Neural cell (in vitro differentiated cells): ENCODE data around the gene HDAC3. TPM values are rescaled to one million over a fixed set of nuclear protein-coding genes. Genes with fewer than 3 reads are reported as not detected.

Source experiments
- H2AFZ ChIP-seq: fragments of 200-600, 300-800 bp; sonication (generic), shearing (Covaris generic); 2 replicates; pipeline ENCODE4 v1.6.0; 2014; ENCODE audit warnings: low read depth, mild to moderate bottlenecking, antibody characterized with exemption, low read length, moderate library complexity
- H3F3A ChIP-seq: fragments of 200-600 bp; shearing (Covaris generic); 2 replicates; pipeline ENCODE4 v1.6.1; 2016; ENCODE audit warnings: mild to moderate bottlenecking, moderate library complexity, mixed read lengths, antibody characterized with exemption, low read length; ENCODE audit not compliant: insufficient read depth, poor library complexity, severe bottlenecking
- H3K27ac ChIP-seq: fragments of 200-600, 300-800 bp; sonication (generic), shearing (Covaris generic); 2 replicates; pipeline ENCODE4 v1.5.1; 2014; ENCODE audit warnings: mild to moderate bottlenecking, low read length, moderate library complexity
- H3K27me3 ChIP-seq: fragments of 300-800, 200-600 bp; sonication (generic), shearing (Covaris generic); 2 replicates; pipeline ENCODE4 v1.6.0; 2014; ENCODE audit warnings: mild to moderate bottlenecking, low read depth, low read length, moderate library complexity; ENCODE audit not compliant: insufficient read depth
- H3K36me3 ChIP-seq: fragments of 300-800, 200-600 bp; sonication (generic), shearing (Covaris generic); 2 replicates; pipeline ENCODE4 v1.5.1; 2014; ENCODE audit warnings: mild to moderate bottlenecking, antibody characterized with exemption, low read length, moderate library complexity; ENCODE audit not compliant: insufficient read depth
- H3K4me2 ChIP-seq: fragments of 300-800, 200-600 bp; sonication (generic), shearing (Covaris generic); 2 replicates; pipeline ENCODE4 v1.6.0; 2014; ENCODE audit warnings: mild to moderate bottlenecking, low read length
- H3K4me3 ChIP-seq: fragments of 300-800, 200-600 bp; sonication (generic), shearing (Covaris generic); 2 replicates; pipeline ENCODE4 v1.5.1; 2014; ENCODE audit warnings: mild to moderate bottlenecking, low read length, moderate library complexity
- H3K79me2 ChIP-seq: fragments of 200-600 bp; shearing (Covaris generic); replicated peaks from 2 replicates; pipeline ENCODE4 v1.6.0; 2014; ENCODE audit warnings: mild to moderate bottlenecking, low read length, moderate library complexity; ENCODE audit not compliant: insufficient read depth
- H3K9ac ChIP-seq: fragments of 300-800, 200-600 bp; sonication (generic), shearing (Covaris generic); 2 replicates; pipeline ENCODE4 v1.6.1; 2016; ENCODE audit warnings: mild to moderate bottlenecking, low read length, mixed read lengths
- H3K9me2 ChIP-seq: fragments of 200-600 bp; shearing (Covaris generic); 2 replicates; pipeline ENCODE4 v1.6.1; 2016; ENCODE audit warnings: mild to moderate bottlenecking, low read length, mixed read lengths; ENCODE audit not compliant: insufficient read depth
- H3K9me3 ChIP-seq: fragments of 200-600, 300-800 bp; sonication (generic), shearing (Covaris generic); 2 replicates; pipeline ENCODE4 v1.6.1; 2016; ENCODE audit warnings: mild to moderate bottlenecking, mixed run types, low read length, moderate library complexity, mixed read lengths
- H4K20me1 ChIP-seq: fragments of 200-600 bp; shearing (Covaris generic); 2 replicates; pipeline ENCODE4 v1.6.1; 2016; ENCODE audit warnings: mild to moderate bottlenecking, mixed run types; ENCODE audit not compliant: insufficient read depth
- CTCF ChIP-seq: fragments of 450-650 bp; IDR thresholded peaks from 2 replicates; pipeline ENCODE4 v1.5.1; 2014; ENCODE audit warnings: antibody characterized with exemption, mild to moderate bottlenecking, moderate library complexity; ENCODE audit not compliant: poor library complexity, severe bottlenecking
- EP300 ChIP-seq: fragments of 450-650 bp; conservative IDR thresholded peaks from 2 replicates; pipeline ENCODE4 v1.6.1; 2014; ENCODE audit warnings: antibody characterized with exemption, mild to moderate bottlenecking, moderate library complexity; ENCODE audit not compliant: poor library complexity, severe bottlenecking
- EZH2 ChIP-seq: fragments of 200-600, 300-800 bp; shearing (Covaris generic), sonication (generic); IDR thresholded peaks from 2 replicates; pipeline ENCODE4 v1.6.1; 2014; ENCODE audit warnings: antibody characterized with exemption, low read length, borderline replicate concordance, mild to moderate bottlenecking; ENCODE audit not compliant: insufficient read depth, poor library complexity, severe bottlenecking
- MXI1 ChIP-seq: fragments of 450-650 bp; conservative IDR thresholded peaks from 2 replicates; pipeline ENCODE4 v1.6.1; 2014; ENCODE audit warnings: antibody characterized with exemption, mild to moderate bottlenecking; ENCODE audit not compliant: poor library complexity, severe bottlenecking
- POLR2AphosphoS5 ChIP-seq: IDR thresholded peaks from 2 replicates; pipeline ENCODE4 v1.6.1; 2012
- RAD21 ChIP-seq: fragments of 450-650 bp; conservative IDR thresholded peaks from 2 replicates; pipeline ENCODE4 v1.6.1; 2014; ENCODE audit warnings: antibody characterized with exemption, mild to moderate bottlenecking, moderate library complexity
- REST ChIP-seq: IDR thresholded peaks from 2 replicates; pipeline ENCODE4 v1.6.1; 2012; ENCODE audit warnings: borderline replicate concordance
- SMC3 ChIP-seq: fragments of 450-650 bp; conservative IDR thresholded peaks from 2 replicates; pipeline ENCODE4 v1.6.1; 2014; ENCODE audit warnings: antibody characterized with exemption, mild to moderate bottlenecking, moderate library complexity; ENCODE audit not compliant: poor library complexity
- TAF1 ChIP-seq: IDR thresholded peaks from 2 replicates; pipeline ENCODE4 v1.6.1; 2012; ENCODE audit warnings: low read depth
- polyA plus RNA-seq: library from polyadenylated mRNA; depleted of rRNA; stranded (reverse); fragments of >200 nt; gene quantifications from 2 replicates; pipeline ENCODE4 v1.2.3, GENCODE V29; 2014

The HDAC3 gene
- polyA plus RNA-seq, 1 donor from 2014 or later: 115 TPM

DNA sequence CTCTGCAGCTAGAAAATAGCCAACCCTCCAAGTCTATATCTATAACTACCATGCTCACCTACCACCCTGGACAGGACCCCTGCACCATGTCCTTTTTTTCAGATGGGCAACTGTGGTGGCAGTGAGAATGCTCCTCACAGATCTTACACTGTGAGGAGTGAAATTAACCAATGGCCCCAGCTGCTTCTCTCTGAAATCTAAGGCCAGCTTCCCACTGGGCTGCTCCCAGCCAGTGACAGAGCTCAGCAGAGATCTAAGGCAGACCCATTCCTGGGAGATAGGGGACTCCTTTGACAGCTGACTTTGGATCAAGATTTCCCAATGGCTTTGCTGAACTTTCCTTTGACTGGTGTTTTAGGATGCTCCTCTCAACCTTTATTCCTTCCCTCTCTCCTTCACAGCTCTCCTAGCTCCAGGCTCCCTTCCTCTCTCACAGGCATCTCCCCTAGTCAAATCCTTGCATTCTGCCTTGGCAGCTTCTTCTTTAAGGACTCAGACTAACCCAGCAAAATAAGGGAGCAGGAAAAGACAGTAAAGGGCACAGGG, 47.0 kb upstream of the HDAC3 start:
- no peak overlapping the region for H3K27ac ChIP-seq
- TF ChIP-seq RAD21 (no peak), REST (no peak), TAF1 (no peak), CTCF (no peak), POLR2AphosphoS5 (no peak), EP300 (no peak), MXI1 (no peak), EZH2 (no peak), SMC3 (no peak)

DNA sequence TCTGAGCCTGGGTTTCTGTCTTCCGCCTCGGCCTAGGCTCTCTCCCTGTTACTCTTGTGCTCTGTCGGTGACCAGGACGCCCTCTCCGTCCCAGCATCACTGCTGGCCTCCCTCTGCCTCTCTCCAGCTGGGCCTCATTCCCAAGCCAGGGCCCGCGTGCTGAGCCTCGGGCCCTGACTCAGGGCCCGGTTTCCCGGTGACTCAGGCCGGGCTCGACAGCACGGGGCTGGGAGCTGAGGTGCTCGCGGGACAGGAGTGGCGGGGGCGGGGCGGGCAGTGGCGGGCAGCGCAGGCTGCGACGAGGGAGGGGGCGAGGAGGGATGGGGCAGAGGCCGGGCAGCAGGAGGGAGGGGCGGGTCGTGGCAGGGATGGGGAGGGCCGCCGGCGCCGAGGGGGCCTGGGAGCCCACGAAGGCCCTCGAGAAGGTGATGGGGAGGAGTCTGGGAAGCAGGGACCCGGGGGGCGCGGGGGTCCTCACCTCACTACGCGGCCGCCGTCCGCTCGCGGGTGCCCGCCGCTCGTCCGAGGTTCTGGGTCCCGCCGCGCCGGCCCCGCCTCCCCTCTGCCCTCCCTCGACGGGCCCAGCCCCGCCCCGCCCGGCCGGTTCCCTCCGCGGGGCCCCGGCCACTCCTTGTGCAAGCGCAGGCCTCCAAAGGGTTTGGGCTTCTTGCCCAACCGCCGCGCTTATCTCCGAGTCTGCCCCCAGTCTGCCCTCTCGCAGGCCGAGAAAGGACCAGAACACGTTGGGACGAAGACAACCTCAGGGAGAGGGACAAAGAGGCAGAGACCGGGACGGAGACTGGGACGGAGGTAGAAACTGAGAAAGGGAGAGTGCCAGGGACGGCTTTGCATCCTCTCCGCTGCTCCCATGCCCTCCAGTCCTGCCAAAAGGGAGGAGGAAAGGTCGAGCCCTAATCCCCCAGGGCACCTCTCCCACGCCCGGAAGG, 45.3 kb upstream of the HDAC3 start, which contains the start of gene ARAP3:
Gene ARAP3, minus strand, starts transcription at position 536 of the 947 bp plus-strand sequence. CDS start 1,744 bp downstream, outside the sequence.
- Histone ChIP-seq H3K9ac (no peak within 1 kb of the TSS), H3K36me3 (no peaks in the 10 kb centered on the region), H3K4me3 (no peak within 1 kb of the TSS), H3K4me2 (no peak within 1 kb of the TSS), H3K27ac (no peak within 1 kb of the TSS), H3F3A (no peaks in the 10 kb centered on the region), H3K9me3 (no peaks in the 10 kb centered on the region), H4K20me1 (no peaks in the 10 kb centered on the region), H3K79me2 (no peaks in the 10 kb centered on the region), H3K9me2 (no peaks in the 10 kb centered on the region), H3K27me3 (no peaks in the 10 kb centered on the region), H2AFZ (no peak within 1 kb of the TSS)
- TF ChIP-seq SMC3 (no peak), MXI1 (no peak), TAF1 (no peak), EP300 (no peak)

More for the DNA sequence above, 47.0 kb upstream of the HDAC3 start:
- no peaks in the 10 kb centered on the region for H3K27me3 ChIP-seq
- H2AFZ ChIP-seq: no peak overlapping the region
- no peak overlapping the region for H3K4me3 ChIP-seq
- no peaks in the 10 kb centered on the region for H3K9me3 ChIP-seq
- no peak overlapping the region for H3K4me2 ChIP-seq
- H3F3A ChIP-seq: no peaks in the 10 kb centered on the region
- H4K20me1 ChIP-seq: no peaks in the 10 kb centered on the region
- H3K79me2 ChIP-seq: no peaks in the 10 kb centered on the region
- H3K9me2 ChIP-seq: no peaks in the 10 kb centered on the region
- no peaks in the 10 kb centered on the region for H3K36me3 ChIP-seq
- no peak overlapping the region for H3K9ac ChIP-seq
